ENCODE results near the gene ADAMTS4. TPM values are rescaled to one million over a fixed set of nuclear protein-coding genes. Genes with fewer than 3 reads are reported as not detected.
"Not testable (repeated sequence)": the region's sequence is repeated elsewhere in the genome, so short reads cannot be mapped to it uniquely, and the experiment has no call there.

The ADAMTS4 gene
- polyA plus RNA-seq, 3 donors from 2014 or later = 0.10 to 0.29 TPM; not detected in 1

DNA sequence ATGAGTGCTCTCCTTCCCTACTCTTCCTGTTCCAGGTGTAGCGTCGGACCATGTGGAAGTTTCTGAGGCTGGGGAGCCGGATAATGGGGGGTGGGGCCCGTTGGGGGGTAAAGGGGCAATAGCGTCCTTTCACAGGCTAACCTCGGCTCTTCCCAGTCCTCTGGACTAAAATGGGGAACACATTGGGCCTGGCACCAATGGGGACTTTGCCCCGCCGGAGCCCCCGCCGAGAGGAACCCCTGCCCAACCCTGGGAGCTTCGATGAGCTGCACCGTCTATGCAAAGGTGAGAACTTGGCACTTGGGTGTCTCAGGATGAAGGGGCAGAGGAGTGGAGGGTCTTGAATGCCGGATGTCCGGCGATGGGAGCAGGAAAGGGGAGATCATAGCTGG, 27.5 kb upstream of the ADAMTS4 start:
- peaks cover 0 to 6% (median 4%) of the 10 kb centered on the region in 3 donors for H3K27me3 Mint-ChIP-seq (ENCODE audit: low read depth in 3 of 3)
- no peaks in the 10 kb centered on the region for H3K9me3 Mint-ChIP-seq
- peak overlapping the region; percentile 77 to 94 (median 90) for H3K27ac Mint-ChIP-seq
- peaks cover 50 to 53% of the 10 kb centered on the region in 2 donors for H3K4me1 Mint-ChIP-seq
- peak overlapping the region; percentile 85 to 98 (median 97) for H3K4me3 Mint-ChIP-seq
- no peak for DNase-seq
- H3K36me3 Mint-ChIP-seq = peaks cover 0 to 22% (median 8%) of the 10 kb centered on the region in 3 donors

DNA sequence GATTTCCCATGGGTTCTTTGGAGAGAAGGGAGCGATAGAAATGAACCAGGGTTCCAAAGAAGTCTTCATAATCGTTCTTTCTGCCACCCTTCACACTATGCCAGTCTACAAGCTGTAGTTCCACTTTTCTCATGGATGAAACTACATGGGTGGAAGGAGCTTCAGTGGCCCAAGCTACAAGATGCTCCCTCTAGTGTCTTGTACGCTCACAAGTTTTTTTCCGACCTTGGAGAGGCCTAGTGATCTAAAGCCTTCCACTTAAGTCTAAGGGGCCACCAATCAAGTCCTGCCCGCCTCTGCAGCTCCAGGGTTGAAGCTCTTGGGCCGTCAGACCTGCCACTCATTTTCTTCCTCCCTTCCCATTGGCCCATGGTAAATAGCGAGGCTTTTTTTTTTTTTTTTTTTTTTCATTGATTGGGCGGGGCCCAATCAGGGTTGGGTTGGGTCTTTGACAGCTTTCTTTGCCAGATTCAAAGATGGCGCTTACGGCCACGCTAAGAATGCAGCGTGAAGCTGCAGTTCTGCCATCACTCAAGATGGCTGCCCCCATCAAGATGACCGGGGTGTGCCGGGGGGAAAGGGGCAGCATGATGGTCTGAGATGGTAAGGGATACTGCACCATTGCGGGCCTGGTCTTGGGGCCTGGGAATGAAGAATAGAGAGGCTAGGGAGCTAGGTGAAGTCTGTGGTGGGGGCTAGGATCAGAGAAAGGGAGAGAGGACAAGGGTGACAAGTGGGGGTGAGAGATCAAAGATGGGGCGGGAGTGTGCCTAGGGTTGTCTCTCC, 26.9 kb upstream of the ADAMTS4 start, which contains the start of gene TOMM40L:
Gene TOMM40L (plus strand): TSS at position 527 of the 786 bp plus-strand sequence. CDS start 430 bp downstream, outside the sequence.
- Mint-ChIP-seq H3K4me1 (peaks cover 51 to 55% of the 10 kb centered on the region in 2 donors), H3K9me3 (no peaks in the 10 kb centered on the region), H3K27me3 (ENCODE audit: low read depth in 3 of 3) (peaks cover 0 to 6% (median 4%) of the 10 kb centered on the region in 3 donors), H3K36me3 (peaks cover 0 to 23% (median 8%) of the 10 kb centered on the region in 3 donors), H3K4me3 (peak within 1 kb of the TSS; percentile 85 to 98 (median 97)), H3K27ac (peak within 1 kb of the TSS; percentile 77 to 94 (median 90))
- DNase-seq = peak; percentile 89 to 92 (median 91)

DNA sequence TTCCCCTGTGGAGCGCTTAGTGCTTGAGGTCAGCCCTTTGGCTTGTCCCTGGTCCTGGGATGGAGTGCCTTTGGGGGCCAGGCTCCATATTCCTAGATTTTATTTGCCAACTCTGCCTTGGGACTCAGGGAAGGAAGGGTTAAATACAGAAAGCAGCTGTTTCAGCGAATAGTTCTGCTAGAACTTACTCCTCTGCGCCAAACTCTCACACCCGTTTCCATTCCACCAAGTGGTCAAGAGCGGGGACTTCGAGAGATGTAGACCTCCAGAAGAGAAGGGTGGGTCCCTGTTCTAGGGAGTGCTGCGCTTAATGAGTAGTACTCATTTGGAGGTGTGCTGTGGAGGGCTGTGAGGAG, 26.3 kb upstream of the ADAMTS4 start:
- Mint-ChIP-seq H3K4me3 (peak overlapping the region in 4 of 5 donors; percentile 94 to 98 (median 98)), H3K27me3 (ENCODE audit: low read depth in 3 of 3) (peaks cover 0 to 6% (median 4%) of the 10 kb centered on the region in 3 donors), H3K36me3 (peaks cover 0 to 26% (median 7%) of the 10 kb centered on the region in 3 donors)

DNA sequence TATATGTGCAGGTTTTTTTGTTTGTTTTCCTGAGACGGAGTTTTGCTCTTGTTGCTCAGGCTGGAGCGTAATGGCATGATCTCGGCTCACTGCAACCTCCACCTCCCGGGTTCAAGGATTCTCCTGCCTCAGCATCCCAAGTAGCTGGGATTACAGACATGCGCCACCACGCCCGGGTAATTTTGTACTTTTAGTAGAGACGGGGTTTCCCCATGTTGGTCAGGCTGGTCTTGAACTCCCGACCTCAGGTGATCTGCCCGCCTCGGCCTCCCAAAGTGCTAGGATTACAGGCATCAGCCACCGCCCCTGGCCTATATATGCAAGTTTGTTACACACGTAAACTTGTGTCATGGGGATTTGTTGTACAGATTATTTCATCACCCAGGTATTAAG, 25.8 kb upstream of the ADAMTS4 start:
- Mint-ChIP-seq H3K36me3 (peaks cover 5 to 31% (median 8%) of the 10 kb centered on the region in 3 donors), H3K27ac (peak overlapping the region in 3 of 6 donors; percentile 79 to 91 (median 90)), H3K4me1 (peaks cover 56 to 65% of the 10 kb centered on the region in 2 donors)
- H3K27me3 Mint-ChIP-seq (ENCODE audit: low read depth in 3 of 3); H3K9me3 Mint-ChIP-seq; DNase-seq; H3K4me3 Mint-ChIP-seq: not testable (repeated sequence)

More for the DNA sequence above, 26.3 kb upstream of the ADAMTS4 start:
- no peak for DNase-seq
- Mint-ChIP-seq H3K27ac (peak overlapping the region; percentile 77 to 94 (median 90)), H3K9me3 (no peaks in the 10 kb centered on the region), H3K4me1 (peaks cover 51 to 60% of the 10 kb centered on the region in 2 donors)

DNA sequence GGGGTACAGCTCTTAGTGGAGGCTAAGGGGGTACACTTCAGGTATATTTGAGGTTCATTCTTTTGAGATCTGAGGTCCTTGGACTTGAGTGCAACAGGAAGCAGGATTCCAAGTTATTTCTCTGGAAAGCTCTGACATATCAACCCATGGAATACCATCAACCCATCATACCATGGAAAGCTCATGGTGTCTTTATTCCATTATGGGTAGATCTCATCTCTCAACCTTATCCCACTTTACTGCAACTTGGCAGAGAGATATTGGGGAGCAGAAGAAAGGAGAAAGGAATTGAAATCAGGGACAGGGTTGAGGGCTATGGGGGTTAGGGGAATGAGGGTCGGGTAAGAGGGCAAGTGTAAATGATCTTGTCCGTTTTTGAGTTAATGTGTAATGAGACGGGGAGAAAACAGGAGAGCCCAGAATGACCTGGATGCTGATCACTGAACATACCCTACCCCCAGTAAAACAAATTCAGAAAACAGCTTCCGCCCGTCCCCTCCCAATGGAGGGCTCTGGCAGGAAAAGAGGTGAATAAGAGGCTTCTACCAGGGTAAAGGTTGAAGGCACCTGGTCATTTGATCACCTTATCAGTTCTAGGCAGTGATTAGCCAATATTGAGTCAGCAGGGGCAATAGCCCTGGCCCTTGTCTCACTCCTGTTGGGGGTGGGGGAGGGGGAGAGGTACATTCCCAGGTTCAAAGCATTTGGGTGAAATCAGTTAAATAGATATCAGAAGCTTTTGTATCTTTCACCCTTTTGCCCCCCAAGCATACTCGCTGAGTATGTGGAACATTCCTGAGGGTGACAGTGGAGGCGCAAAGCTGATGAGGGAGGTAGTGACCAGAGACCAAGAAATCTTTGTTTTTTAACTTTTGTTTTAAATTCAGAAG, 25.2 kb upstream of the ADAMTS4 start:
- no peaks in the 10 kb centered on the region for H3K9me3 Mint-ChIP-seq
- H3K27ac Mint-ChIP-seq = peak overlapping the region in 5 of 6 donors; percentile 40 to 90 (median 62)
- peaks cover 0 to 5% (median 4%) of the 10 kb centered on the region in 3 donors for H3K27me3 Mint-ChIP-seq (ENCODE audit: low read depth in 3 of 3)
- H3K4me3 Mint-ChIP-seq = no peak overlapping the region
- peaks cover 62 to 71% of the 10 kb centered on the region in 2 donors for H3K4me1 Mint-ChIP-seq
- H3K36me3 Mint-ChIP-seq = peaks cover 8 to 33% (median 9%) of the 10 kb centered on the region in 3 donors
- no peak for DNase-seq

DNA sequence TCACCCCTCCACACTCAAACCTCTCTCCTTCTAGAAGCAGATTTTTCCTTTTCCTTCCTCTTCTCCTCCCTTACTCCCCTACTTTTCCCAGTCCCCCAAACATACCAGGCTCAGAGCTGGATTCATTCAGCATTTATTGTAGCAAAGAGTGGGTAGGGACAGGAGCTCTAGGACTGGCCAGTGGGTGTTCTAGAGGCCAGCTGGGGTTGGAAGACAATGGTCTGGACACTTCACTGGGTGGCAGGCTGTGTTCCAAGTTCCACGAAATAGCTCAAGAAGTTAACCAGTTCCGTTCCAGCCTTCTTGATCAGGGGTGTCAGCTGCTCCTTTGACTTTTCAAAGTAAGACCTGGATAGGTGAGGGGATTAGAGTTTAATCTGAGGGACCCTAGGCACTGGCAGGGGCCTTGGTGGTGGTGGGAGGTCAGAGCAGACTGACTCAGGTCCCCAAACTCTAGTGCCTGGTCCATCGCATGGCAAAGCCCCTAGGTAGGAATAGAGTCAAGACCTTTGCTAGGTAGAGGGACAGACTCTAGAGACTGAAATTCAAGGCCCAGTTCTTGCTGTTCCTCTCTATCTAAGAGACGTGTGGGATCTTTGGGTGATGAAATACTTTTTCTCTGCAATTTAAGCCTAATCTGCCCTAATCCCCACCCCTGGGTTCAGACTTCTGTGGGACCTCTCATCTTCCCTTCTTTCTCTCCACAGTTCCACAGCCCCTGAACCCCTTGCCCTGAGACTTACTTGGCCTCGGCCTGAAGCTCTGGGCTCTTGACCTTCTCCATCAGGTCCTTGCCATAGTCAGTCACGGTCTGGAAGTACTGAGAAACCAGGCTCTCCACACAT, 23.5 kb upstream of the ADAMTS4 start:
- DNase-seq = no peak
- Mint-ChIP-seq H3K27ac (peak overlapping the region in 5 of 6 donors; percentile 71 to 82 (median 80)), H3K9me3 (no peaks in the 10 kb centered on the region), H3K36me3 (peaks cover 4 to 32% (median 15%) of the 10 kb centered on the region in 3 donors), H3K27me3 (ENCODE audit: low read depth in 3 of 3) (peaks cover 0 to 9% (median 8%) of the 10 kb centered on the region in 3 donors), H3K4me3 (no peak overlapping the region), H3K4me1 (peaks cover 68 to 74% of the 10 kb centered on the region in 2 donors)

DNA sequence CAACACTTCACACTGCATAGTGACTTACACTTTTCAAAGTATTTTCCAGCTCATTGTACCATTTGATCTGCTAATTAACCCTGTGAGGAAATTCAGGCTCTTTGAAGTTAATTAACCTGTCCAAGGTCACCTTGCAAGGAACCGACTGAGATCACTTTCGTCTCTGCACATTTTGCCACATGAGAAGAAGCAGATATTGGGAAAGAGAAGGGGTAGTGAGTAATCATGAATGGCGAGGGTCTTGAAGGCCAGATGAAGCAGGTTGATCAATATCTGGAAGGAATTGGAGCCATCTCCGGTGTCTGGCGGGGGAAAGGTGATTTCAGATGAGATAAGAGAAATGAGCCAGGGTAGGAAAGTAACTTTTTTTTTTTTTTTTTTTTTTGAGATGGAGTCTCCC, 21.1 kb upstream of the ADAMTS4 start:
- DNase-seq = no peak
- Mint-ChIP-seq H3K4me3 (no peak overlapping the region), H3K27ac (peak overlapping the region; percentile 96 to 100 (median 98)), H3K27me3 (ENCODE audit: low read depth in 3 of 3) (peaks cover 0 to 15% (median 11%) of the 10 kb centered on the region in 3 donors), H3K4me1 (peaks cover 60 to 65% of the 10 kb centered on the region in 2 donors), H3K9me3 (no peaks in the 10 kb centered on the region), H3K36me3 (peaks cover 4 to 34% (median 16%) of the 10 kb centered on the region in 3 donors)

DNA sequence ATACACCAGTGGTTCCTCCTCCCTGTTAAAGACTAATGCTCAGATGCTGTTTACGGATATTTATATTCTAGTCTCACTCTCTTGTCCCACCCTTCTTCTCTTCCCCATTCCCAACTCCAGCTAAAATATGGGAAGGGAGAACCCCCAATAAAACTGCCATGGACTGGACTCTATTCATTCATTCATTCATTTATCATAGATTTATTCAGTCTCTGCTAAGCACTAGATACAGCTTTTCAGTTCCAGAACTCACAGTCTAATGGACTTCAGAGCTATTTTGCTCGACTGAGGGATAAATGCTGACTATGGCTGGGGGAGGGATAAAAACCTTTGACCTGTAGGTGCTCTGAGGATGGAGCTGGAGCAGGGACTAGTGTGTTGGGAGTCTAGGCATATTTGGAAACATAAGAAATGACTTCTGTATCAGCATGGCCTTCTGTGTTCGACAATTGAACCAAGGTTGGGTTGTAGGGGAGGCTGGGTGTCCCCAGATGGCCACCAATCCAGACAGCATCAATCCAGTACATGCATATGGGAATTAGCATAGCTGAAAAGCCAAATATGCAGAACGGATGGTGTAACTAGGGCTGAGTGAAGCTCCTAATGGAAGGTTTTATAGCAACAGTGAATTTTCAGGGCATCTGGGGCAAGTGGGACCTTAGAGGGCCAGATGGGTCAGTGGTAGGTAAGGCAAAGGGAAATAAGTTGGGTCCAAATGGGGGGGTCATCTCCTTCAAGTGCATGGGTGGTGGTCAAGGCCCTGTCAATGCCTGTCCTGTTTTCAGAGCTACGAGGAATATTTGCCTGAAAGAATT, 20.4 kb upstream of the ADAMTS4 start:
- Mint-ChIP-seq H3K27ac (peak overlapping the region; percentile 96 to 100 (median 98)), H3K36me3 (peaks cover 4 to 39% (median 18%) of the 10 kb centered on the region in 3 donors), H3K9me3 (no peaks in the 10 kb centered on the region), H3K4me1 (peaks cover 64 to 71% of the 10 kb centered on the region in 2 donors), H3K27me3 (ENCODE audit: low read depth in 3 of 3) (peaks cover 0 to 16% (median 11%) of the 10 kb centered on the region in 3 donors), H3K4me3 (peak overlapping the region in 4 of 5 donors; percentile 92 to 98 (median 96))
- DNase-seq = no peak

DNA sequence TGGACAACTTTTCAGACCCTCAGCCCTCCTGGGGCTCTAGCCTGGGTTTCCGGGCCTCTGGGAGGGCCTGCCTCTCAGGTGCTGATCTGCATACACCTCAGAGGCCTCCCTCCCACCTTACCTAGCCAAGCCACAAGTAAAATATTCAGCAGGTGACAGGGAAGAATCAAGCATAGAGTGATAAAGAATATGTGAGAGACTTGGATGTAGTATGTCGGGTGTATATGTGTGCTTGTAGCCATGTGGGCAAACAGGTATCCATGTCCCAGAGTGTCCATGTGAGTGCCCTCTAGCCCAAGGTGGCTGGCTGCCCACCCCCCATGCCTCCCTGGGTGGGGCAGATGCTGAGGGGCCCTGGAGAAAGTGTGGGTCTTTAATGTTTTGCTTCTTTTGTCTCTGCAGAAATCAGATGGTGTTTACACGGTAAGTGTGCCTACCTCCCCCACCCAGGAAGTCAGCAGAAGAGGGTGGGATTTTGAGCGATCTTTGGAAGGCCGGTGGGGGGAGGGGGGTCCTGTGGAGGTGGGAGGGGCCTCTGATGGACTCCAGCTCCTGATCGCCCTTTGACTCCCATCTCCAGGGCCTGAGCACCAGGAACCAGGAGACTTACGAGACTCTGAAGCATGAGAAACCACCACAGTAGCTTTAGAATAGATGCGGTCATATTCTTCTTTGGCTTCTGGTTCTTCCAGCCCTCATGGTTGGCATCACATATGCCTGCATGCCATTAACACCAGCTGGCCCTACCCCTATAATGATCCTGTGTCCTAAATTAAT, 19.6 kb upstream of the ADAMTS4 start:
- Mint-ChIP-seq H3K9me3 (no peaks in the 10 kb centered on the region), H3K4me3 (peak overlapping the region; percentile 92 to 98 (median 97)), H3K4me1 (peaks cover 66 to 71% of the 10 kb centered on the region in 2 donors), H3K36me3 (peaks cover 12 to 47% (median 26%) of the 10 kb centered on the region in 3 donors), H3K27me3 (ENCODE audit: low read depth in 3 of 3) (peaks cover 0 to 16% (median 11%) of the 10 kb centered on the region in 3 donors), H3K27ac (peak overlapping the region; percentile 96 to 100 (median 98))
- DNase-seq = no peak

DNA sequence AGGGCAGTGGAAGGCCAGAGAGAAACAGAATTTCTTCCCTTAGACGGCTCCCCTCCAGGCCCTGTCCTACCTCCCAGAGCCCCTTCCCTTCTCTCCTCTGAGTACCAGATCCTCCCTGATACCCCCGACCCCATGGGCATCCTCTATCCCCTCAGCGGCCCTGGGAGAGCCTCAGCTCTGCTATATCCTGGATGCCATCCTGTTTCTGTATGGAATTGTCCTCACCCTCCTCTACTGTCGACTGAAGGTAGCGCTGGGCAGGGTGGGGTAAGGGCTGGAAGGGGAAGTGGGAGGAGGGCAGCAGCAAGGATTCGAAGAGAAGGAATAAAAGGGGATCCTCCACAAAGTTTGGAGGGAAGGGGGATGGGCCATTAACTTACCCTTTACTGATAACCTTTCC, 19.0 kb upstream of the ADAMTS4 start:
- peaks cover 67 to 73% of the 10 kb centered on the region in 2 donors for H3K4me1 Mint-ChIP-seq
- peaks cover 0 to 16% (median 11%) of the 10 kb centered on the region in 3 donors for H3K27me3 Mint-ChIP-seq (ENCODE audit: low read depth in 3 of 3)
- H3K27ac Mint-ChIP-seq = peak overlapping the region; percentile 96 to 100 (median 98)
- H3K4me3 Mint-ChIP-seq = peak overlapping the region; percentile 92 to 98 (median 97)
- no peak for DNase-seq
- peaks cover 17 to 52% (median 31%) of the 10 kb centered on the region in 3 donors for H3K36me3 Mint-ChIP-seq
- no peaks in the 10 kb centered on the region for H3K9me3 Mint-ChIP-seq

DNA sequence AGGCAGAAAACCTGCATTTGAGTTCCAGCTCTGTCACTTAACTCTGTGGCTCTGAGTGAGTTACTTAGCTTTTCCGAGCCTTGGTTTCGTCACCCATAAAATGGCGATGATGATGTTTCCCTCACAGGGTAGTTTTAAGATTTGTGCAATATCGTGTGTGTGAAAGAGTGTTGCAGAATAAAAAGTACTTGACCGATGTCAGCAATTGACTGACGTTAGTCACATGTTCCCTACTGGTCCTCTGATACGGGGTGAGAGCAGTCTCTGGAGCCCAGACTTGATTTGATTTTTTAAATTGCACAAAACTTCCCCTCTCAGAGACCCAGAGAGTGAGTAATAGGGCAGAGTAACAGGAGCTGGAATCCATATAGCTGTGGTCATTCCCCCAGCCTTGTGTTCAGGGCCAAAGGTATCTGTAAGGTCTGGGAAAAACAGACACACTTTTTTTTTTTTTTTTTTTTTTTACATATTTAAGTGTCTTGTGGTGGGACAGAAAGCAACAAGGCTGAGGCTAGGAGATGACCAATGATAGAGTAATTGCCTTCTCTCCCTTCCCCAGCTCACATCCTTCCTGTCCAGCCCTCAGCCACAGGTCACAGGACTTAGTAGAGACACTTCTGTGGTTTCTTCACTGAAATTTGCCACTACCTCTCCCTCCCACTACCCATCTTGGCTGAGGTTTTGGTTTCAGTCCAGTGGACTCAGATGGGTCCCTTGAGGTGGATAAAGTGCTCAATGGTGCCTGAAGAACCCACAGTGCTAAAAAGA, 18.3 kb upstream of the ADAMTS4 start:
- Mint-ChIP-seq H3K27me3 (ENCODE audit: low read depth in 3 of 3) (peaks cover 0 to 14% (median 11%) of the 10 kb centered on the region in 3 donors), H3K36me3 (peaks cover 20 to 54% (median 31%) of the 10 kb centered on the region in 3 donors), H3K4me1 (peaks cover 65 to 71% of the 10 kb centered on the region in 2 donors), H3K9me3 (no peaks in the 10 kb centered on the region), H3K4me3 (peak overlapping the region; percentile 92 to 98 (median 97)), H3K27ac (peak overlapping the region; percentile 96 to 100 (median 98))
- DNase-seq = peak; percentile 81 to 86 (median 84)
